ENCODE results near the gene SERTAD2.

Gene SERTAD2

DNA sequence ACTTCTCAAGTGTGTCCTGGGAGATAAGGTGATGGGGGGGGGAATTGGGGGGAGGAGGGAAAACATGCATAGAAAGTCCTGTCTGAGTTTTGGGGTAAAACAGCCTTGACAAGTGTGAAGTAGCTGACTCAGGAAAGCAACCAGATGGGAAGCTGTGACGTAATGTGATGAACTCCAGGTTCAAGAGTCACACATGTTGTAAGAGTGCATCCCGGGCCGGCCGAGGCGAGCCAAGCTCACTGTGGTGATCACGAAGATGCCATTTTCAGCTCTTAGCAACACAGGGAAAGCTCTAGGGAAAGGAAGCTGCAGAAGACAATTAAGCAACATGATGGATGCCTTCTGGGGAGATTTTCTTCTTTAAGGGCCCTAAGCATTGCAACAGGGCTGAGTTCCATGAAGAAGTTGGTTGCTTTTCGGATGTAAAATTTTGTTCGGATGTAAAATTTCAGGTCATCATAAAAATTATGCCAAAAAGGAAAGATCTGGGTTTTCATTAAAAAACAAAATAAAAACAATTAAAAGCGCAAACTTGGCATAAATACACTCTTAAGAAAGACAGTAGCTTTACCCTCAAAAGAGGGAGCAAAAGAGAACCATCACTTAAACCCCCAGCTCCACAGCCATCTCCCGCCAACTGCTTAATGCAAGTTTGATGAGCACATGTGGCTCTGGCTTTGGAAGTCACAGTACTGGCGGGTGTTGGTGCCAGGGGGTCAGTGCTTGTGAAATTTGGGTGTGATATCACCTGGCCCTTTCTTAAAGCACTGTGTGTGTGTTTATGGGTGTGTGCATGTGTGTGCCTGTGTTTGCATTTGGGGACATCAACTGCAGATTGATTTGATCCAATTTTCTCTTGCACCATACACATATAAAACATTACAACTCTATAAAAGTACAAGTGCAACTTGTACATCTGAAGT, 19.1 kb downstream of the SERTAD2 start:
- Histone ChIP-seq H3K9me3 (ENCODE audit: control insufficient read depth, low read length) (no peaks in the 10 kb centered on the region), H3K27me3 (replicated peaks; ENCODE audit: control insufficient read depth, insufficient read depth, low read length) (no peaks in the 10 kb centered on the region), H3K9ac (ENCODE audit: low read length) (no peak overlapping the region), H3K4me3 (ENCODE audit: low read length) (no peak overlapping the region), H3K36me3 (ENCODE audit: control insufficient read depth, insufficient read depth, low read length, severe bottlenecking) (peaks cover 56% of the 10 kb centered on the region), H3K4me1 (ENCODE audit: control insufficient read depth, insufficient read depth, low read length) (peaks cover 64% of the 10 kb centered on the region)
- DNase-seq (ENCODE audit: low read depth): no peak

DNA sequence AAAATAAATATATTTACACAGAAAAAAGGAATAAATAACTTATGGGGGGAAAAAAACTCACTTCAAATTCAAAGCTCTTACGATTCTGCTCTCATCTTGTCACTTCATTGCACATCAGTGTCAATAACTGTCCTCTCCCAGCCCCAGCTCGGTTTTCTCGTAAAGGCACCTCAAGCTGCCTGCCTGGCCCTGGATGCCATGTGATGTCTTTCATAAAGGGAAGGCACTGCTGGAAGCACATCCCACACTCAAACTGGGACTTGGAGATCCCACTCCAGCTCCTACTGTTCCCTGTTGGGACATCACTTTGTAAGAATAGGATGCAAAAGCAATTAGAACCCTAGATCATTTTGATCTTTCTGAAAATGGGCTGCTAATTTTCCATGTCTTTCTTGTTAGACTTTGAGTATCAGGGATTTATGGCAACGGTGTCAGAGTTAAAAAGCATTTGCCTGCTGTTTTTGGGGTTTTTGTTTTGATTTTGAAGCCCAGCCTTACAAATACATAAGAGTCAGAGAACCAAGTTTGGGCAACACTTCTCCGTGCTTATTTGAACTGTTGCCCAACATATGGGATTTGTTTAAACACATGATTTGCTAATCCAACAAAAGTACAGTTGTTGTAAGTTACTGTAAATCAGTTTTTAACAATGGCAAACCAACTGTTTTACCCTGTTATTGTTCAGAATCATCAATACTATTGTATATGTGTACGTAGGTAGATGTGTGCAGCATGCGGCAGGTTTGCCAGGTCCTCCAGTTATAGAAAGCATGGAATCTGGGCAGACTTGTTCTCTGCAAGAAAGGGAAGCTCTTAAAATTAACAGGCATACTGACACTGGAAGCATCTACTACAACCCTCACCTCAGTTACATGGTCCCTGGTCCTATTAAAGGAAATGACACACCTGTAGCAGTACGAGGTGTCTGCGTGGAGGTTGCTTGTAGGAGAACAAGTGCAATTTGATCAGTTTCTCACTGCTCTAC, 20.6 kb downstream of the SERTAD2 start:
- peak; percentile 90 for DNase-seq (ENCODE audit: low read depth)
- Histone ChIP-seq H3K36me3 (ENCODE audit: control insufficient read depth, insufficient read depth, low read length, severe bottlenecking) (peaks cover 56% of the 10 kb centered on the region), H3K9me3 (ENCODE audit: control insufficient read depth, low read length) (no peaks in the 10 kb centered on the region), H3K9ac (ENCODE audit: low read length) (no peak overlapping the region), H3K4me1 (ENCODE audit: control insufficient read depth, insufficient read depth, low read length) (peaks cover 68% of the 10 kb centered on the region), H3K27me3 (replicated peaks; ENCODE audit: control insufficient read depth, insufficient read depth, low read length) (no peaks in the 10 kb centered on the region), H3K4me3 (ENCODE audit: low read length) (no peak overlapping the region)

DNA sequence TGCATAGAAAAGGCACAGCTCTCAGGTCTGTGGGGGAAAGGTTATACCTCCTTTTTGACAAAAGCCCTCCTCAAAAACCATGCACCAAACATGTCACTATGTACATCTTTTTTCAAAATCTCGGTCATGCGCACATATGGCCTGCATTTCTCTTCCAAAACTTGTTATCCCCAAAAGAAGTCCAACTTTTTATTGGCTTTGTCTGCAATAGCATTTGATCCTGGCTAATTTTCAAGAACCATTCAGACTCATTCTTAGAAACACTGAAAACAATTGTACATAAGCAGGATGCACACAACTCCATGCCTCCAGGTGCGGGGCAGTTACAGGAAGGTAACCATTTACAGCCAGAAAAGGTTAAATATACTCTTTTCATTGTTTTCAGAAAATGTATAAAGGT, 21.9 kb downstream of the SERTAD2 start:
- DNase-seq (ENCODE audit: low read depth): no peak
- H3K27me3 ChIP-seq (replicated peaks; ENCODE audit: control insufficient read depth, insufficient read depth, low read length): no peaks in the 10 kb centered on the region
- peaks cover 56% of the 10 kb centered on the region for H3K36me3 ChIP-seq (ENCODE audit: control insufficient read depth, insufficient read depth, low read length, severe bottlenecking)
- H3K4me1 ChIP-seq (ENCODE audit: control insufficient read depth, insufficient read depth, low read length): peaks cover 66% of the 10 kb centered on the region
- H3K9me3 ChIP-seq (ENCODE audit: control insufficient read depth, low read length): no peaks in the 10 kb centered on the region
- peak overlapping the region; percentile 5 for H3K9ac ChIP-seq (ENCODE audit: low read length)
- H3K4me3 ChIP-seq (ENCODE audit: low read length): no peak overlapping the region

DNA sequence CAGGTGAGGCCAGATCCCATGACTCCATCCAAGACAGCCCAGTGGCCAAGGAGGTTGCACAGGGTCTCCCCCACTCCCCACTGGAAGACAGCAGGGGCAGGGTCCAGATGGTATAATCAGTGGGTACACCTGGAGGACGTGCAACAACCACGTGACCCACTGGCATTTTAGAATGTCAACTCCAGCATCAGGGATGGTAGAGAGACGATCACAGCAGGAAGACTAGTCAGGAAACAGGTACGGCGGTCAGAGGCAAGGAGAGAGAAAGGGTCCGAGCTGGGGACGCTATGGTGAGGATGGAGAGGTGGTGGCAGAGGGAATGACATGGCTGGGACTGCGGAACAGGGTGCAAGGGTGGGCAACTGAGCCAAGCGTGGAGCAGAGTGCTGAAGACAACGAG, 23.0 kb downstream of the SERTAD2 start:
- Histone ChIP-seq H3K36me3 (ENCODE audit: control insufficient read depth, insufficient read depth, low read length, severe bottlenecking) (peaks cover 47% of the 10 kb centered on the region), H3K9me3 (ENCODE audit: control insufficient read depth, low read length) (no peaks in the 10 kb centered on the region), H3K27me3 (replicated peaks; ENCODE audit: control insufficient read depth, insufficient read depth, low read length) (no peaks in the 10 kb centered on the region), H3K4me3 (ENCODE audit: low read length) (no peak overlapping the region), H3K9ac (ENCODE audit: low read length) (no peak overlapping the region), H3K4me1 (ENCODE audit: control insufficient read depth, insufficient read depth, low read length) (peaks cover 66% of the 10 kb centered on the region)
- no peak for DNase-seq (ENCODE audit: low read depth)

DNA sequence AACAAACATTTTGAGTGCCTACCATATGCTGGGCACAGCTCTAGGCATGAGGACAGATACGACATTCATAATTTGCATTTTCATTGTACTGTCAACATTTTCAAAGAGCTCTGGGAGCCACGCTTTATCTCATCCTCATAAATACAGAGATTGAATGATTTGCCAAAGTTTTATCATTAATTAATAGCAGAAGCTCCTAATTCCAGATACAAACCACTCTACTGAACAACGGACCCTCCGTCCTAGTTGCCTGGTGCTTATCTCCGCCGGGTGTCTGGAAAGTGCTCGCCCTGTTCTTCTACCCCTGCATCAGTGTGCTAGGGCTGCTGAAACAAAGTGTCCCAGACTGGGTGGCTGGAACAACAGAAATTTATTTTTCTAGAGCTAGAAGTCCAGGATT, 23.8 kb downstream of the SERTAD2 start:
- Histone ChIP-seq H3K4me1 (ENCODE audit: control insufficient read depth, insufficient read depth, low read length) (peaks cover 58% of the 10 kb centered on the region), H3K4me3 (ENCODE audit: low read length) (no peak overlapping the region), H3K9ac (ENCODE audit: low read length) (no peak overlapping the region), H3K27me3 (replicated peaks; ENCODE audit: control insufficient read depth, insufficient read depth, low read length) (no peaks in the 10 kb centered on the region), H3K36me3 (ENCODE audit: control insufficient read depth, insufficient read depth, low read length, severe bottlenecking) (peaks cover 39% of the 10 kb centered on the region), H3K9me3 (ENCODE audit: control insufficient read depth, low read length) (no peaks in the 10 kb centered on the region)
- DNase-seq (ENCODE audit: low read depth): no peak

DNA sequence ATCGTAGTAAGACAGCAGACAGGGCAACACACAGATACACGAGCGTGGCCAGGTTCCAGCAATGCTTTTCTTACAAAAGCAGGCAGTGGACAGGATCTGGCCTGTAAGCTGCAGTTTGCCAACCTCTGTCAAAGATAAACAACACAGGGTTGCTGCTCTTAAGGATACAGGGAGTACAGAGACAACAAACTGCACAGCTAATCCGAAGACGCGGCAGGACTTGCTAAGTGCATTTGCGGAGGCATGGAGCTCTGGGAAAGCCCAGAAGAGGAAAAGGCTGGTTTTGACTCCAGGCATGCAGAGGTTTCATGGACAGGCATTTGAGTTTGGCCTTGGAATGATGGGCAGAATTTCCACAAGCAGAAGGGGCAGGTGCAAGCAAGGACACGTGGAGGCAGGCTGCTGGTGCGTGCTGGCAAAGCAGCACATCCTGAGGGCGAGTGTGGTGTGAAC, 24.4 kb downstream of the SERTAD2 start:
- Histone ChIP-seq H3K4me1 (ENCODE audit: control insufficient read depth, insufficient read depth, low read length) (peaks cover 54% of the 10 kb centered on the region), H3K27me3 (replicated peaks; ENCODE audit: control insufficient read depth, insufficient read depth, low read length) (no peaks in the 10 kb centered on the region), H3K36me3 (ENCODE audit: control insufficient read depth, insufficient read depth, low read length, severe bottlenecking) (peaks cover 36% of the 10 kb centered on the region), H3K9me3 (ENCODE audit: control insufficient read depth, low read length) (no peaks in the 10 kb centered on the region), H3K9ac (ENCODE audit: low read length) (no peak overlapping the region), H3K4me3 (ENCODE audit: low read length) (no peak overlapping the region)
- no peak for DNase-seq (ENCODE audit: low read depth)

DNA sequence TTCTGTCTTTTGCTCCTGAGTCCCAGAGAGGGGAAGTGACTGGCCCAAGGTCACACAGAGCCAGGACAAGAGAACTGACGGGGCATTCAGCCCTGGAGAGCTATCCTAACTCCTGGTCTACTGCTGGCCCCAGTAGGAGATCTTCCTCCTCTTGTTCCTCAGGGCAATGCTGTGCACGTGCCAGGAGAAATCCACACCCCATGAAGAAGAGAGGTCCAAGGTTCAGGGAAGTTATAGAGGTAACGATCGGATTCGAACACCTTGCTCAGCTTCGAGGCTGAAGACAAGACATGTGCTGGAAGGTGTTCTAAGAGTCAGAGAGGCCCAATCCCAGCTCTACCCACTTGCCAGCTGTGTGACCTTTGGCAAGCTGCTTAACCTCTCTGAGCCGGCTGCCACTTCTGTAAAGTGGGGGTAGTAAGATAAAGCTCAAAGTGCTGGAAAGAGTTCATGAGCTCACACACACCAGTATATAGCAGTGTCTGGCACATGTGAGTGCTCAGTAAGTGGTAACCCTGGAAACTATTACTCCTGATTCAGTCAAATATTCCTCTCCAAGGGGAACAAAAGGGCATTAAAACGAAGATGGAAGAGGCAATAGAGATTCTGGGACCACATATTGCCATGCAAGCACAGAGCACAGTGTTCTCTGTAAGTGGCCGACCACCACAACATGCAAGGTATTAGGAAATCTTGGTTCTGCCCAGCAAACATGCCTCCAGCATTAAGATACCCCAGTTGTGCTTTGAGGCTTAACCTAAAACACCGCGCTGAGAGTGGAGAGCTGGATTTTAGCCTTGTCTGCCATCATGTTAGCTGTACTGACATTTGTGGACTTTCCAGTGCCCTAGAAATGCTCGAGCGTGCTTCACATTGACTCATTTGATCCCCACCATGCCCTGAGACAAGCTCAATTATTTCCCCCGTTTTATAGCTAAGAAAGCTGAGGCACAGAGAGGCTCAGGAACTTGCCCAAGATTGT, 25.6 kb downstream of the SERTAD2 start:
- no peak for DNase-seq (ENCODE audit: low read depth)

DNA sequence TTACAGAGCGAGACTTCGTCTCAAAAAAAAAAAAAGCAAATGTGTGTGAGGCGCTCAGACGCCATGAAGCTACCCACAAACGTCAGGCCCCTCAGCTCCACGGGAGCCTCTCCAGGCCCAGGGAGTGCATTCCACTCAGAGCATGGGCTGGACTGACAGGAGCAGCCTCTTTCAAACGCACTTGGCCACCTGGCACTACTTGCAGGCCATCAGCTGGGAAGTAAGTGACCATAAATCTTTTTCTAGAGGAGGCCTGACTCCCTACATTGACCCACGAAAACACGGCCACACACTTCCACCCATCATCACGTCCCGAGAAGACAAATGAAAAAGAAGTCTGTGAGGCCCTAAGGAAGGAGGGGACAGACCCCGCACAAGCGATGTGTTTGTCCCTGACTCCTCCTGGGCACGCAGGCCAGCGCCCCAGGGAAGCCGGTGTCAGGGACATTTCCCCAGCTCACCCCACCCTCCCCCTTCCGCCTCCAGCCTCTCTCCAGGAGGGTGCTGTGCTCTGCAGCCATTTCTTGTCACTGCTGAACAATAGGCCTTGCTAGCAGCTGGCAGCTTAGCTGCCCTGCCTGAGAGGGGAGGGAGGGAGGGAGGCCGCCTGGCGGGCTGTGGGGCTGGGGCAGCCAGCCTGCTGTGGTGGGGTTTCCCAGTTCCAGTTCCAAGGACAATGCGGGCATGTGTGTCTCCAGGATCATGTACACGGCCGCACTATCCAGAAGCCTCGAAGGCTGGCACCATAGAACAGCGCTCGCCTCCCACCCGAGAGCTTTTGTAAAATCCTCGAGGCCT, 26.6 kb downstream of the SERTAD2 start:
- no peak for DNase-seq (ENCODE audit: low read depth)
- Histone ChIP-seq H3K9me3 (ENCODE audit: control insufficient read depth, low read length) (no peaks in the 10 kb centered on the region), H3K9ac (ENCODE audit: low read length) (no peak overlapping the region), H3K36me3 (ENCODE audit: control insufficient read depth, insufficient read depth, low read length, severe bottlenecking) (peaks cover 16% of the 10 kb centered on the region), H3K27me3 (replicated peaks; ENCODE audit: control insufficient read depth, insufficient read depth, low read length) (no peaks in the 10 kb centered on the region), H3K4me1 (ENCODE audit: control insufficient read depth, insufficient read depth, low read length) (peaks cover 34% of the 10 kb centered on the region), H3K4me3 (ENCODE audit: low read length) (no peak overlapping the region)

More for the DNA sequence above, 25.6 kb downstream of the SERTAD2 start:
- Histone ChIP-seq H3K36me3 (ENCODE audit: control insufficient read depth, insufficient read depth, low read length, severe bottlenecking) (peaks cover 25% of the 10 kb centered on the region), H3K4me1 (ENCODE audit: control insufficient read depth, insufficient read depth, low read length) (peaks cover 43% of the 10 kb centered on the region), H3K4me3 (ENCODE audit: low read length) (no peak overlapping the region), H3K9ac (ENCODE audit: low read length) (no peak overlapping the region), H3K9me3 (ENCODE audit: control insufficient read depth, low read length) (no peaks in the 10 kb centered on the region), H3K27me3 (replicated peaks; ENCODE audit: control insufficient read depth, insufficient read depth, low read length) (no peaks in the 10 kb centered on the region)

DNA sequence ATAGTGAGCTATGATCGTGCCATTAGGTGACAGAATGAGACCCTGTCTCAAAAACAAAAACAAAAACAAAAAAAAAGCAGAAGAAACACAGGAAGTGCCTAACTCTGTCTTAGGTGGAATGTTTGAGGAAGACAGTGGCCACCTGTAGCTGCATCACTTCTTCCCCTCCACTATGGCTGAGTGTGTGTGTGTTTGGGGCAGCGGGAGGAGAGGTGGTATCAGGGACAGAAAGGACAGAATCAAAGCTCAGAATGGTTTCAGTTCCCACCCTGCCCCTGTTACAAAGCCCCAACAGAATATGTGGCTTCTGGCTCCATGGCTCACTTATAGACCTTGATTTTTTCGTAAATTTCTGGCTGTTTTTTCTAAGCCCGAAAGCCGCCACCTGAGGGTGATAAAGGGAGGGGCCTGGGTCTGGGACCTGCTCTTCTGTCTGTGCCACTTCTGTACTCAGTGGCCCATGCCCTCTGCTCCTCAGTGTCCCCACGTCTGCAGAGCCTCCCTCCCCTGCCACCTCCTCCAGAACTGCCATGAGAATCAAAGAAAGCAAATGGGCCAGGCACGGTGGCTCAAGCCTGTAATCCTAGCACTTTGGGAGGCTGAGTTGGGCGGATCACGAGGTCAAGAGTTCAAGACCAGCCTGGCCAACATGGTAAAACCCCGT, 27.4 kb downstream of the SERTAD2 start:
- Histone ChIP-seq H3K36me3 (ENCODE audit: control insufficient read depth, insufficient read depth, low read length, severe bottlenecking) (peaks cover 7% of the 10 kb centered on the region), H3K4me1 (ENCODE audit: control insufficient read depth, insufficient read depth, low read length) (peaks cover 26% of the 10 kb centered on the region), H3K9me3 (ENCODE audit: control insufficient read depth, low read length) (no peaks in the 10 kb centered on the region), H3K9ac (ENCODE audit: low read length) (no peak overlapping the region), H3K4me3 (ENCODE audit: low read length) (no peak overlapping the region), H3K27me3 (replicated peaks; ENCODE audit: control insufficient read depth, insufficient read depth, low read length) (no peaks in the 10 kb centered on the region)
- no peak for DNase-seq (ENCODE audit: low read depth)

Data from adipocyte (in vitro differentiated cells).